Measurements from ENCODE around the gene DYNC1I1. TPM values are rescaled to one million over a fixed set of nuclear protein-coding genes. Genes with fewer than 3 reads are reported as not detected.

The DYNC1I1 gene
- total and polyA plus RNA-seq, 4 donors: 0.39 to 7.6 (median 1.5) TPM

DNA sequence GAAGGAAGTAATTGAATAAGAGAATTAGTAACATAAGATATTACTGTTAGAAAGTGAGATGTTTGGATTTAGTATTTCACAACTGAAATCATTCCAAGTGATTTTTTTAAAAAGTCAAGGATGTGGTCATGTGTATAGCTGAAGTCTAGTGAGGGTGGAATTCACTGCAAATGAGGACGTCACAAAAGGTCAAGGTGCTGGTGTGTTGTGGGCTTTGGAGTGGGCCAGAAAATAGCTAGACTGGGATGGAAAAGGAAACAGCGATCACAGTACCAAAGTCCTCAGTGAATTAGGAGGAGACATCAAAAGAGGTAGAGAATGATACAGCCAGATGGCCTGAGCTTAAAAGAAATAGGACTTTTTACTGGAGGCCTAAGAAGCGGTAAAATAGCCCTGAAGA is 272.8 kb downstream of the DYNC1I1 start:
- no peak for ATAC-seq (ENCODE audit: insufficient read depth, low FRiP score)
- 86 to 89% methylated on average over 3 of the region's 3 CpGs for WGBS, 2 donors

DNA sequence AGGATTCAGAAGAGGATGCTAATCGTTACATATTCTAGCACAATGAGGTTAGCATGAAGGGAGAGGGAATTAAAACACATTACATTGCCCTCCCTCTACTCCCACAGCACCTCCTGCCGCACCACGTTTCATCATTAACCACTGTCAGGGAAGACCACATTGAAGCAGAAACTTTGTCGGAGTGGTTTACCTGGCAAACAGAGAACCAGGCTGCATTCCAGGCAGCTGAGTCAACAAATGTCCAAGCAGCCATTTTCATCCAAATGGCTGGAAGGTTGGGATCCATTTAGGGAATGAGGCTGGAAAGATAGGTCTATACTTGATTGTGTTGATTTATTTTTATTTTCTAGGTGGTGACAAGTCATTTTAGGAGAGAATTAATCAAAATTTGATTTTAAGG is 273.6 kb downstream of the DYNC1I1 start:
- Histone ChIP-seq H3K9me3 (ENCODE audit: control insufficient read depth in 4 of 4, insufficient read depth in 3 of 4, low read length in 3 of 4) (no peaks in the 10 kb centered on the region), H3K9ac (ENCODE audit: insufficient read depth in 1 of 2, low read length in 2 of 2) (no peak overlapping the region), H3K36me3 (ENCODE audit: control insufficient read depth in 4 of 4, insufficient read depth in 4 of 4, low read length in 4 of 4) (no peaks in the 10 kb centered on the region), H3K27ac (ENCODE audit: low read depth in 1 of 2, low read length in 1 of 2) (no peak overlapping the region), H3K27me3 (ENCODE audit: control insufficient read depth in 3 of 3, insufficient read depth in 3 of 3, low read length in 2 of 3) (peaks cover 0 to 2% (median 0%) of the 10 kb centered on the region in 3 donors), H3K4me1 (ENCODE audit: control insufficient read depth in 5 of 5, insufficient read depth in 5 of 5, low read length in 5 of 5) (peaks cover 0 to 31% (median 0%) of the 10 kb centered on the region in 5 donors), H3K4me3 (no peak overlapping the region)
- TF ChIP-seq, protein P1, sequence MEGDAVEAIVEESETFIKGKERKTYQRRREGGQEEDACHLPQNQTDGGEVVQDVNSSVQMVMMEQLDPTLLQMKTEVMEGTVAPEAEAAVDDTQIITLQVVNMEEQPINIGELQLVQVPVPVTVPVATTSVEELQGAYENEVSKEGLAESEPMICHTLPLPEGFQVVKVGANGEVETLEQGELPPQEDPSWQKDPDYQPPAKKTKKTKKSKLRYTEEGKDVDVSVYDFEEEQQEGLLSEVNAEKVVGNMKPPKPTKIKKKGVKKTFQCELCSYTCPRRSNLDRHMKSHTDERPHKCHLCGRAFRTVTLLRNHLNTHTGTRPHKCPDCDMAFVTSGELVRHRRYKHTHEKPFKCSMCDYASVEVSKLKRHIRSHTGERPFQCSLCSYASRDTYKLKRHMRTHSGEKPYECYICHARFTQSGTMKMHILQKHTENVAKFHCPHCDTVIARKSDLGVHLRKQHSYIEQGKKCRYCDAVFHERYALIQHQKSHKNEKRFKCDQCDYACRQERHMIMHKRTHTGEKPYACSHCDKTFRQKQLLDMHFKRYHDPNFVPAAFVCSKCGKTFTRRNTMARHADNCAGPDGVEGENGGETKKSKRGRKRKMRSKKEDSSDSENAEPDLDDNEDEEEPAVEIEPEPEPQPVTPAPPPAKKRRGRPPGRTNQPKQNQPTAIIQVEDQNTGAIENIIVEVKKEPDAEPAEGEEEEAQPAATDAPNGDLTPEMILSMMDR (IDR thresholded peaks at IDR 0.05; ENCODE audit: control extremely low read depth, extremely low read depth): no peak
- DNase-seq: no peak
- 75 to 84% methylated on average over 4 of the region's 4 CpGs for WGBS, 2 donors
- no peak for ATAC-seq (ENCODE audit: insufficient read depth, low FRiP score)

More for the DNA sequence above, 272.8 kb downstream of the DYNC1I1 start:
- no peak for DNase-seq
- no peak overlapping the region for H3K9ac ChIP-seq (ENCODE audit: insufficient read depth in 1 of 2, low read length in 2 of 2)
- no peak overlapping the region for H3K4me3 ChIP-seq
- no peaks in the 10 kb centered on the region for H3K36me3 ChIP-seq (ENCODE audit: control insufficient read depth in 4 of 4, insufficient read depth in 4 of 4, low read length in 4 of 4)
- H3K27ac ChIP-seq (ENCODE audit: low read depth in 1 of 2, low read length in 1 of 2): no peak overlapping the region
- H3K27me3 ChIP-seq (ENCODE audit: control insufficient read depth in 3 of 3, insufficient read depth in 3 of 3, low read length in 2 of 3): peaks cover 0 to 2% (median 0%) of the 10 kb centered on the region in 3 donors
- peaks cover 0 to 31% (median 0%) of the 10 kb centered on the region in 5 donors for H3K4me1 ChIP-seq (ENCODE audit: control insufficient read depth in 5 of 5, insufficient read depth in 5 of 5, low read length in 5 of 5)
- H3K9me3 ChIP-seq (ENCODE audit: control insufficient read depth in 4 of 4, insufficient read depth in 3 of 4, low read length in 3 of 4): no peaks in the 10 kb centered on the region
- TF ChIP-seq, protein P1 (IDR thresholded peaks at IDR 0.05; ENCODE audit: control extremely low read depth, extremely low read depth): no peak

DNA sequence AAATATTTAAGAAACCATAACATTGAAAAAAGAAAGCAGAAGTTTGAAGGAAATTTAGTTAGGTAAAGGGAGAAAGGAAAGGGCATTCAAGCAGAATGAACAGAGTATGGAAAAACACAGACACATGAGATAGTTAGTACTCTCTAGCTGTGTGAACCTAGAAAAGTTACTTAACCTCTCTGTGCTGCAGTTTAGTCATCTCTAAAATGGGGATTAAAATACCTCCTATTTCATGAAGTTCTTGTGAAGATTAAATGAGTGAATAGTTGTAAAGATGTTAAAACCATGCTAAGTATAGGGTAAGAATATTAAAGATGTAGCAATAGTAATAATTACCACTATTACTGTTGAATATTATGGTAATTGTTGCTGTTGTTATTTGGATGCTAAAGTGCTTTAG is 279.9 kb downstream of the DYNC1I1 start:
- Histone ChIP-seq H3K27me3 (ENCODE audit: control insufficient read depth in 3 of 3, insufficient read depth in 3 of 3, low read length in 2 of 3) (no peaks in the 10 kb centered on the region), H3K4me1 (ENCODE audit: control insufficient read depth in 5 of 5, insufficient read depth in 5 of 5, low read length in 5 of 5) (peaks cover 0 to 29% (median 0%) of the 10 kb centered on the region in 5 donors), H3K9ac (ENCODE audit: insufficient read depth in 1 of 2, low read length in 2 of 2) (no peak overlapping the region), H3K27ac (ENCODE audit: low read depth in 1 of 2, low read length in 1 of 2) (no peak overlapping the region), H3K4me3 (no peak overlapping the region), H3K36me3 (ENCODE audit: control insufficient read depth in 4 of 4, insufficient read depth in 4 of 4, low read length in 4 of 4) (no peaks in the 10 kb centered on the region), H3K9me3 (ENCODE audit: control insufficient read depth in 4 of 4, insufficient read depth in 3 of 4, low read length in 3 of 4) (no peaks in the 10 kb centered on the region)
- TF ChIP-seq, protein P1 (IDR thresholded peaks at IDR 0.05; ENCODE audit: control extremely low read depth, extremely low read depth): no peak
- ATAC-seq (ENCODE audit: insufficient read depth, low FRiP score) (no peak), DNase-seq (no peak)

DNA sequence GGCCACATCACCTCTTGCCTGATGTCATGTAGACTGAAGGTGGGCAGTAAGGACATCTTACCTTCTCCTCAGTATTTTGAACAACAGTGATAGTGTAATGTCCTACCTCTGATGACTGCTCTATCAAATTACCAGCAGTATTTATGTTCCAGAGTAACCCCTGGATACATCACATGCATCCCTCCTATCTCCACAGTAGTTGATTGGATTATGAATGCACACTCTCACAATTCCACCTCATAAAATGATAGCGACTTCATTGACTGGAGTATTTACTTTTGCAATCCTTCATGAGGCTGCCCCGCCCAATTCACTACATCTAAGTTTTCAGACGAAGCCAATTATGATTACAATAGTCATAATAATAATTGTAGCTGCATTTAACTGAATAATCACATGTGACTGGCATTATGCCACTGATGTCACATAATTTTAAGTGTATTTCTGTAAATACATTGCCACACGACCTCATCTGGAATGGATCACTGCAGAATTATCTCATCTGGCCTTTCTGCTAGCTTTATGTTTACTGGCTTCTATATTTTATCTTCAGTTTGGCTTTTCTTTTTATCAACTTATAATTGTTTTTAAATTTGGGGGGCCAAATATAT is 280.6 kb downstream of the DYNC1I1 start:
- H3K27me3 ChIP-seq (ENCODE audit: control insufficient read depth in 3 of 3, insufficient read depth in 3 of 3, low read length in 2 of 3): no peaks in the 10 kb centered on the region
- H3K4me3 ChIP-seq: no peak overlapping the region
- no peak overlapping the region for H3K27ac ChIP-seq (ENCODE audit: low read depth in 1 of 2, low read length in 1 of 2)
- H3K4me1 ChIP-seq (ENCODE audit: control insufficient read depth in 5 of 5, insufficient read depth in 5 of 5, low read length in 5 of 5): peaks cover 0 to 29% (median 0%) of the 10 kb centered on the region in 5 donors
- TF ChIP-seq, protein P1 (IDR thresholded peaks at IDR 0.05; ENCODE audit: control extremely low read depth, extremely low read depth): no peak
- peak overlapping the region in 1 of 2 donors; percentile 4 for H3K9ac ChIP-seq (ENCODE audit: insufficient read depth in 1 of 2, low read length in 2 of 2)
- DNase-seq (peak; percentile 62 to 98 (median 96)), ATAC-seq (ENCODE audit: insufficient read depth, low FRiP score) (no peak)
- H3K36me3 ChIP-seq (ENCODE audit: control insufficient read depth in 4 of 4, insufficient read depth in 4 of 4, low read length in 4 of 4): no peaks in the 10 kb centered on the region
- H3K9me3 ChIP-seq (ENCODE audit: control insufficient read depth in 4 of 4, insufficient read depth in 3 of 4, low read length in 3 of 4): no peaks in the 10 kb centered on the region
- WGBS, 2 donors: 63 to 75% methylated on average over 4 of the region's 4 CpGs
